CD4-positive, alpha-beta T cell treated with Interleukin-21 for 1 hour (primary cell): ENCODE results near the gene SPATA9.
"Not testable (repeated sequence)": the region's sequence is repeated elsewhere in the genome, so short reads cannot be mapped to it uniquely, and the experiment has no call there.

Experiments used
- DNase-seq: peaks from one replicate; pipeline ENCODE4 v3.0.0-alpha.2; 2020

Gene SPATA9

GRCh38 chr5:95672641-95673040 is 10.2 kb downstream of the SPATA9 start:
- DNase-seq = no peak

GRCh38 chr5:95671826-95672225 is 11.0 kb downstream of the SPATA9 start:
- no peak for DNase-seq

- DNase-seq = no peak
Measured at GRCh38 chr5:95670568-95670967, 12.2 kb downstream of the SPATA9 start.

- DNase-seq = no peak
Measured at GRCh38 chr5:95669985-95670384, 12.8 kb downstream of the SPATA9 start.

- DNase-seq = no peak
Measured at GRCh38 chr5:95669540-95669939, 13.3 kb downstream of the SPATA9 start.

GRCh38 chr5:95668728-95669127 is 14.1 kb downstream of the SPATA9 start:
- DNase-seq = no peak

- no peak for DNase-seq
Measured at GRCh38 chr5:95668216-95668615, 14.6 kb downstream of the SPATA9 start.

- no peak for DNase-seq
Measured at GRCh38 chr5:95667678-95668077, 15.1 kb downstream of the SPATA9 start.

- DNase-seq = no peak
Measured at GRCh38 chr5:95667061-95667618, 15.7 kb downstream of the SPATA9 start.

- peak; percentile 52 for DNase-seq
Measured at GRCh38 chr5:95664204-95664786, 18.5 kb downstream of the SPATA9 start.

- no peak for DNase-seq
Measured at GRCh38 chr5:95662946-95663345, 19.8 kb downstream of the SPATA9 start.

GRCh38 chr5:95660060-95660459 is 22.7 kb downstream of the SPATA9 start:
- DNase-seq = no peak

- no peak for DNase-seq
Measured at GRCh38 chr5:95655575-95655974, 27.2 kb downstream of the SPATA9 start.

GRCh38 chr5:95654196-95654595 is 28.6 kb downstream of the SPATA9 start:
- no peak for DNase-seq

- no peak for DNase-seq
Measured at GRCh38 chr5:95652849-95653248, 29.9 kb downstream of the SPATA9 start.

GRCh38 chr5:95649842-95650620 is 32.8 kb downstream of the SPATA9 start:
- no peak for DNase-seq

GRCh38 chr5:95649274-95649673 is 33.5 kb downstream of the SPATA9 start:
- DNase-seq = no peak

GRCh38 chr5:95647886-95648860 is 34.6 kb downstream of the SPATA9 start:
- DNase-seq = no peak

- DNase-seq = peak; percentile 94
Measured at GRCh38 chr5:95646569-95647431, 36.0 kb downstream of the SPATA9 start, which contains the start of gene RFESD. Gene RFESD, plus strand, starts transcription at chr5:95646777. Its CDS starts 5,495 bp downstream, at chr5:95652272.

GRCh38 chr5:95646226-95646568 is 36.6 kb downstream of the SPATA9 start:
- not testable (repeated sequence) for DNase-seq

GRCh38 chr5:95644351-95645042 is 38.3 kb downstream of the SPATA9 start:
- DNase-seq = peak; percentile 73
